Smooth muscle cell of the coronary artery (primary cell): ENCODE measurements around the gene DERL3. TPM values are rescaled to one million over a fixed set of nuclear protein-coding genes. Genes with fewer than 3 reads are reported as not detected.

Source experiments
- total RNA-seq: library from RNA; depleted of rRNA; stranded (reverse); fragments of >200 nt; gene quantifications from 2 replicates; pipeline ENCODE4 v1.2.3, GENCODE V29; 2014; ENCODE audit warnings: low replicate concordance

Gene DERL3
- total RNA-seq, result 0.23 TPM in 1 of 2 replicates, not detected in the other

DNA sequence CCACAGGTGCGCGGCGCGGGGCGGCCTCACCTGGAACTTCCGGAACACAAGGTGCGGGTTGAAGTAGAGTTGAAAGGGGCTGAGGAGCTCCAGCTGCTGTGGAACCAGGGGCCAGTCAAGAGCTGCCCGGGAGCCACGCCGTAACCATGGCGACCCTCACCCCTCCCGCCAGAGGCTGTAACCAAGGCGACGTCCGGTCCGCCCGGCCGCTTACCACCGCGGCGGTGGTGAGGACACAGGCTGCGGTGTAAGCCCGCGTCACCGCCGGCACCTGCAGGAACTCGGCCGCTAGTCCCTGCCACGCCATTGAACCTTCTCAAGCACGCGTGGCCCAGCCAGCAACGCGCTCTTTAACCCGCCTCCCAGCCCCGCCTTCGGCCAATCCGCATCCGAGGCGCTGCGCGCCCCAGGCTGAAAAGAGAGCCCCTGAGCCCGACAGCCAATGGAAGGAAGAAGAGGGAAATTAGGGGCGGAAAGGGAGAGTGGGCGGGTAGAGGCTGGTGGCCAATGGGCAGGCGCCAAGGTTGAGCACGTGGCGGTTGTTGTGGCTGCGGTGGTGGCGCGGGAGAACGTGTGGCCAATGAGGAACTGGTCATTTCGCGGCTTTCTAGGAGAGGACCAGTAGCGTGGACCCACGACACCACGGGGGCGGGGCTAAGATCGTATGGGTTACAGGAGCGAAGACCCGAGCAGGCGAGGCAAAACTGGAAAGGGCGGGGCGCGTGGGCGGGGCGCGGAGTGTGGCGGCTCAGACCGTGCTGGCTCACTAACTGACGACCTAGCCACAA lies at the start of gene DERL3:
Gene DERL3, minus strand, starts transcription at position 326 of the 788 bp plus-strand sequence. Its CDS starts 19 bp downstream, at position 307.

GRCh38 chr22:23857606-23858483 lies 19.0 kb upstream of the DERL3 start, which contains the start of gene SLC2A11:
SLC2A11 (plus strand) TSS chr22:23857875; CDS start chr22:23858000, 125 bp downstream.

DNA sequence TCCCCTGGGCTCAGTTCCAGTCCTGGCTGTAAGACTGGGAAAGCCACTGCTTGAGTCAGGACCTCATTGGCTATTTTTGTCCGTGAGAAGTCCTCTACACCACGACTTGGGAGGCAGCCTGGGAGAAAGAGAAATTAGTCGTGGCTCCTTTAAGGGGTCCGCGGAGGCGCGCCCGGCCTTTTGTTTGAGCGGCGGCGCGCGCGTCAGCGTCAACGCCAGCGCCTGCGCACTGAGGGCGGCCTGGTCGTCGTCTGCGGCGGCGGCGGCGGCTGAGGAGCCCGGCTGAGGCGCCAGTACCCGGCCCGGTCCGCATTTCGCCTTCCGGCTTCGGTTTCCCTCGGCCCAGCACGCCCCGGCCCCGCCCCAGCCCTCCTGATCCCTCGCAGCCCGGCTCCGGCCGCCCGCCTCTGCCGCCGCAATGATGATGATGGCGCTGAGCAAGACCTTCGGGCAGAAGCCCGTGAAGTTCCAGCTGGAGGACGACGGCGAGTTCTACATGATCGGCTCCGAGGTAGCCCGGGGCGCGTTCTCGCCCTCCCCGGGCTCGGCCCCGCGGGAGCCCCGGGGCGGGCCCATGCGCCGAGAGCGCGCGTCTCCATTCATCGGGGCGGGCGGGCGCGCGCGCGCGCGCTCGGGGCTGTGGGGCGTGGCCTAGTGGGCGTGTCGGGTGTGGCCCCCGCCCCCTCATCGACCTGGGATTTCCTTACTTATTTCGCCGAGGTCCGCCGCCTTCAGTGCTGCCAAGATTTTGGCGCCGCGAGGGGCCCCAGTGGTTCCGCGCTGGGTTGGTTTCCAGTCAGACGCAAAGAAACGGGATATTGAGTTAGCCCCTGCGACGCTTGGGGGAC lies 51.8 kb downstream of the DERL3 start, which contains the start of gene SMARCB1:
Gene SMARCB1, plus strand, starts transcription at position 215 of the 848 bp plus-strand sequence. Its CDS starts 204 bp downstream, at position 419.

Other genes with a start within 250 kb of the DERL3 start
- gene DRICH1, start 206.7 kb downstream of the DERL3 start, total RNA-seq, result 2.2 TPM in 1 of 2 replicates, not detected in the other
- not detected in 2 replicates for gene RGL4, start 148.0 kb downstream of the DERL3 start, total RNA-seq
- gene ZNF70, start 87.9 kb downstream of the DERL3 start, total RNA-seq, result 1.4 and 3.5 TPM in 2 replicates
- not detected in 2 replicates for gene VPREB3, start 84.6 kb downstream of the DERL3 start, total RNA-seq
- gene C22orf15, start 76.0 kb downstream of the DERL3 start, total RNA-seq, result 0.38 and 1.8 TPM in 2 replicates
- gene CHCHD10, start 71.0 kb downstream of the DERL3 start, total RNA-seq, result 3.4 and 6.5 TPM in 2 replicates
- gene MMP11, start 66.2 kb downstream of the DERL3 start, total RNA-seq, result 11.0 and 18.5 TPM in 2 replicates
- 18.0 and 21.5 TPM in 2 replicates for gene SMARCB1, start 52.0 kb downstream of the DERL3 start, total RNA-seq
- 7.5 and 8.9 TPM in 2 replicates for gene SLC2A11, start 18.9 kb upstream of the DERL3 start, total RNA-seq
- gene MIF, start 55.4 kb upstream of the DERL3 start, total RNA-seq, result 300 and 504 TPM in 2 replicates
- 5.1 and 9.5 TPM in 2 replicates for gene GSTT2B, start 122.2 kb upstream of the DERL3 start, total RNA-seq
- gene DDTL, start 127.9 kb upstream of the DERL3 start, total RNA-seq, result 2.2 and 11.0 TPM in 2 replicates
- 57.3 and 162 TPM in 2 replicates for gene DDT, start 135.4 kb upstream of the DERL3 start, total RNA-seq
- gene GSTT2, start 141.1 kb upstream of the DERL3 start, total RNA-seq, result 0.23 TPM in 1 of 2 replicates, not detected in the other
- not detected in 2 replicates for gene GSTT4, start 166.4 kb upstream of the DERL3 start, total RNA-seq
- gene CABIN1, start 172.3 kb upstream of the DERL3 start, total RNA-seq, result 35.5 and 61.0 TPM in 2 replicates